ENCODE results near the gene KIAA0319L. TPM values are rescaled to one million over a fixed set of nuclear protein-coding genes. Genes with fewer than 3 reads are reported as not detected.

KIAA0319L gene
- total and polyA plus RNA-seq, 2 donors (not counting 3 experiments of a cell fraction or from before 2014, with no cell fraction given) = 31.4 to 43.4 TPM

GRCh38 chr1:35589516-35590427 is 32.6 kb upstream of the KIAA0319L start:
- no peaks in the 10 kb centered on the region for H3K4me1 ChIP-seq (ENCODE audit: control insufficient read depth, extremely low read depth, insufficient read depth, low read length)
- no peak for TF ChIP-seq CTCF (IDR thresholded peaks at IDR 0.05; ENCODE audit: extremely low read depth in 1 of 2, insufficient read depth in 1 of 2, low read depth in 1 of 2, low read length in 2 of 2)
- TF ChIP-seq FOS (IDR thresholded peaks at IDR 0.05; ENCODE audit: borderline replicate concordance, insufficient read depth, low read length) = no peak
- no peak for TF ChIP-seq POLR2A (IDR thresholded peaks at IDR 0.05; ENCODE audit: low read depth, low read length)
- TF ChIP-seq MAX (IDR thresholded peaks at IDR 0.05; ENCODE audit: insufficient read depth, insufficient read length) = no peak
- H3K79me2 ChIP-seq (ENCODE audit: control insufficient read depth, insufficient read depth, low read length) = no peaks in the 10 kb centered on the region
- H3K27me3 ChIP-seq (ENCODE audit: control insufficient read depth in 2 of 2, insufficient read depth in 2 of 2, low read length in 2 of 2) = no peaks in the 10 kb centered on the region
- no peak overlapping the region for H3K27ac ChIP-seq (ENCODE audit: insufficient read depth, low read depth, low read length)
- H3K4me3 ChIP-seq (replicated peaks in 1 of 3; ENCODE audit: insufficient read depth in 1 of 3, low read depth in 1 of 3, low read length in 3 of 3) = no peak overlapping the region
- intact Hi-C loops (cut with micrococcal nuclease) = no loop called here
- H3K9ac ChIP-seq (replicated peaks; ENCODE audit: extremely low read depth, insufficient read depth, low read length) = no peak overlapping the region
- H3K9me1 ChIP-seq (replicated peaks; ENCODE audit: control insufficient read depth, extremely low read depth, insufficient read depth, low read length) = no peaks in the 10 kb centered on the region
- no peaks in the 10 kb centered on the region for H3K9me3 ChIP-seq (replicated peaks; ENCODE audit: control insufficient read depth, insufficient read depth, low read length)
- dilution Hi-C loops (cut with MboI; ENCODE audit: extremely low pct_ligation_motif_present, low sequenced_read_pairs) = no loop called here
- FAIRE-seq (no peak), DNase-seq (ENCODE audit: low read depth, low spot score) (no peak)
- no peak overlapping the region for H2AFZ ChIP-seq (ENCODE audit: low read depth, low read length)
- no TSS peak for BruUV-seq (replicated peaks)
- H3K36me3 ChIP-seq (ENCODE audit: control insufficient read depth in 2 of 2, extremely low read depth in 1 of 2, insufficient read depth in 2 of 2, low read length in 2 of 2) = no peaks in the 10 kb centered on the region
- H3K4me2 ChIP-seq (ENCODE audit: insufficient read depth, low read length) = no peak overlapping the region
- ChIA-PET POLR2A (no interaction called here), CTCF (interaction anchor here (1.1 kb wide), 1 partner anchor 126 kb away, joined by 3 read pairs; no protein-coding TSS in a partner anchor)
- no peaks in the 10 kb centered on the region for H4K20me1 ChIP-seq (replicated peaks; ENCODE audit: control insufficient read depth, extremely low read depth, insufficient read depth, low read length)
